K562 (cell line): ENCODE results near the gene CD4. TPM values are rescaled to one million over a fixed set of nuclear protein-coding genes. Genes with fewer than 3 reads are reported as not detected.
A peak's percentile ranks its signal among the peaks of the same experiment; 100 is the strongest.

ENCODE experiments used
- ARID4B ChIP-seq: sonication (generic); formaldehyde crosslinking; IDR thresholded peaks from 2 replicates; pipeline ENCODE4 v1.8.0; 2022; ENCODE audit warnings: mild to moderate bottlenecking, missing genetic modification reagents
- CTBP1 ChIP-seq: fragments of 450-650 bp; IDR thresholded peaks from 2 replicates; pipeline ENCODE4 v1.6.1; 2016; ENCODE audit warnings: borderline replicate concordance
- FOXK2 ChIP-seq, 2 experiments: fragments of 450-650 bp; IDR thresholded peaks in 1 of 2; conservative IDR thresholded peaks in 1 of 2; 2 replicates each; pipeline ENCODE4 v1.6.1; 2016; ENCODE audit warnings: low read depth in 2 of 2, mild to moderate bottlenecking in 1 of 2
- KLF16 ChIP-seq: IDR thresholded peaks from 2 replicates; pipeline ENCODE4 v1.6.1; 2016; ENCODE audit warnings: antibody characterized with exemption
- LCOR ChIP-seq: sonication (generic); formaldehyde crosslinking; IDR thresholded peaks from 2 replicates; pipeline ENCODE4 v1.8.0; 2022; ENCODE audit warnings: mild to moderate bottlenecking, missing genetic modification reagents
- PCBP1 ChIP-seq: fragments of 200-400 bp; formaldehyde crosslinking; IDR thresholded peaks from 2 replicates; pipeline ENCODE4 v1.6.1; 2018; ENCODE audit warnings: mild to moderate bottlenecking, low read depth, low read length; ENCODE audit not compliant: poor library complexity, severe bottlenecking
- PRDM10 ChIP-seq: fragments of 450-650 bp; IDR thresholded peaks from 2 replicates; pipeline ENCODE4 v1.6.1; 2018; ENCODE audit not compliant: partially characterized antibody
- RBM39 ChIP-seq: fragments of 200-400 bp; formaldehyde crosslinking; optimal IDR thresholded peaks from 2 replicates; pipeline ENCODE3; 2018; ENCODE audit warnings: low read depth, low read length
- TEAD4 ChIP-seq, 2 experiments: sonication (generic) in 1 of 2; formaldehyde crosslinking in 1 of 2; IDR thresholded peaks; 2 replicates each; pipeline versions ENCODE4 v1.6.1 to v1.8.0; 2012 to 2022; ENCODE audit warnings: borderline replicate concordance in 1 of 2, inconsistent platforms in 1 of 2, low read length in 1 of 2, mild to moderate bottlenecking in 1 of 2, missing genetic modification reagents in 1 of 2
- TFE3 ChIP-seq: fragments of 450-650 bp; formaldehyde crosslinking; IDR thresholded peaks from 2 replicates; pipeline ENCODE4 v1.4.0; 2020; ENCODE audit warnings: mild to moderate bottlenecking, mixed read lengths
- ZBTB11 ChIP-seq, 3 experiments: fragments of 200-800 bp in 1 of 3; fragments of 250-450 bp in 1 of 3; fragments of 450-650 bp in 1 of 3; sonication (Bioruptor Pico) in 1 of 3; sonication (Bioruptor generic) in 1 of 3; formaldehyde crosslinking in 1 of 3; IDR thresholded peaks; 2 replicates each; pipeline versions ENCODE4 v1.6.1 to v1.8.0; 2016 to 2022; ENCODE audit warnings: mild to moderate bottlenecking in 2 of 3, missing genetic modification characterization in 2 of 3, missing compliant biosample characterization in 1 of 3, moderate library complexity in 1 of 3
- ZFP36 ChIP-seq: fragments of 150-350 bp; IDR thresholded peaks from 2 replicates; pipeline ENCODE4 v1.6.1; 2018; ENCODE audit warnings: low read length, low read depth; ENCODE audit not compliant: partially characterized antibody
- ZNF174 ChIP-seq: fragments of 250-450 bp; sonication (Bioruptor Pico); IDR thresholded peaks from 2 replicates; pipeline ENCODE4 v1.4.0; 2020; ENCODE audit warnings: mild to moderate bottlenecking
- polyA plus RNA-seq, 8 experiments: library from polyadenylated mRNA; depleted of rRNA in 4 of 8; stranded (reverse) in 5 of 8; unstranded in 3 of 8; fragments of >200 nt; fragmentation: Nextera tagmentation in 2 of 8; fragmentation: Illumina TruSeq in 1 of 8; extraction: Ambion mirVana in 2 of 8; extraction: Trizol in 1 of 8; gene quantifications; 2 replicates each; pipeline versions ENCODE4 v1.2.1 to v1.2.3, GENCODE V29; 2011 to 2014; ENCODE audit warnings: inconsistent platforms in 1 of 8, missing spikeins in 1 of 8
- total RNA-seq, 7 experiments: library from RNA; depleted of rRNA in 6 of 7; stranded (reverse); fragments of >200 nt in 6 of 7; fragmentation: Illumina TruSeq in 2 of 7; extraction: Trizol in 2 of 7; gene quantifications; 2 replicates each; pipeline versions ENCODE4 v1.2.1 to v1.2.3, GENCODE V29; 2011 to 2021; ENCODE audit warnings: low replicate concordance in 1 of 7

Gene CD4
- total and polyA plus RNA-seq, 9 of the 15 experiments (the other 6 are each of a cell fraction or from before 2014, with no cell fraction given) = 0.06 to 0.27 (median 0.09) TPM; not detected in 5

- 0 out of 2 replicates have a peak, but pooled peaks have one; percentile 16 for TF ChIP-seq ARID4B (CRISPR knock-in tag)
- TF ChIP-seq PCBP1 = no peak
- no peak for TF ChIP-seq TFE3 (CRISPR knock-in tag)
- TF ChIP-seq CTBP1 = no peak; the same call in 1 of the 2 replicates
- no peak for TF ChIP-seq PRDM10
- TF ChIP-seq ZFP36 = peak; percentile 38
- no peak for TF ChIP-seq ZNF174 (CRISPR knock-in tag)
- peak; percentile 44; the same call in 1 of the 2 replicates for TF ChIP-seq TEAD4 (IDR thresholded peaks at IDR 0.05; ENCODE audit: low read length)
- no peak for TF ChIP-seq TEAD4 (CRISPR knock-in tag; IDR thresholded peaks at IDR 0.05; ENCODE audit: borderline replicate concordance)
- no peak for TF ChIP-seq ZBTB11 (CRISPR knock-in tag; IDR thresholded peaks at IDR 0.05)
- TF ChIP-seq KLF16 = no peak
- TF ChIP-seq RBM39 = no peak
- TF ChIP-seq LCOR (CRISPR knock-in tag) = no peak
- peak in 1 of 2 experiments; percentile 43; a peak in 2 of 4 replicates for TF ChIP-seq FOXK2 (conservative IDR thresholded peaks at IDR 0.05 in 1 of 2, IDR thresholded peaks at IDR 0.05 in 1 of 2; ENCODE audit: low read depth in 2 of 2)
Measured at GRCh38 chr12:6827437-6827911, 38.1 kb downstream of the CD4 start (continued).
